NCI-H1092 treated with DMSO at 0.1 percent for 48 hours (cell line): ENCODE results near the gene PTRH2.

Source experiments
- DNase-seq: peaks from one replicate; lab custom pipeline; 2025; lab: John Stamatoyannopoulos, UW

PTRH2 gene

DNA sequence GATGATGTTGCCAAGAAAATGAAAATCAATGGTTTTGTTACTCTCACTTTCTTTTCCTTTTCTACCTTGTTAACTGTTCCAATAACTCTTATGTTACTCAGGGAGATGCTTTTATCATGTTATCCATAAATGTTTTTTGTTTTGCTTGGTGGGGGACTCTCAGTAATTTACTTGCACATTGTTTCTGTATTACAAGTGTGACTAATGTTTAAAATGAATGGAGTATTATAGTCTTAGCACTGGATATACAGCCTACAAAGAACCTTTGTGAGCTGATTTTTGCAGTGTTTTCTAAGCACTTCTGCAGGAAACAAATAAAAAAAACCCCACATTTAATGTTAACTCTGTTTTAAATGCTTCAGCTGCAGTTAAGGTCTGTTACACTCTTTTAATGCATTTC lies 12.3 kb upstream of the PTRH2 start:
- no peak for DNase-seq

DNA sequence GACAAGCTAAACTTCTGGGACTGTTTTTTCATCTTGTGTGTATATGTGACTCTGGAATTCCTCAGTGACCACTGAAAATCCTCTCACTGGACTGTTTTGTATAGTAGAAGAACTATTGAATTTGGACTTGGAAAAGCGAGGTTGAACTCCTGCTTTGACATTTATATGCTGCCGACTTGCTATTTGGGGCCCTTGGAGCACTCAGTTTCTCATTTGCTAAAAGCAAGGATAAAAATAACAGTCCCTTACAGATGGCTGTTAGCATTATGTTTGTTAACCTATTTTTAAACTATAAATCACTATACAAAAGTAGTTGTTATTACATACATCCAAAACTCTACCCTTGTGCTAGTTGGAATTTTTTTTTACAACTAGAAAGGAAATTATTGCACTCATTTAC lies 9.2 kb upstream of the PTRH2 start:
- DNase-seq: no peak

DNA sequence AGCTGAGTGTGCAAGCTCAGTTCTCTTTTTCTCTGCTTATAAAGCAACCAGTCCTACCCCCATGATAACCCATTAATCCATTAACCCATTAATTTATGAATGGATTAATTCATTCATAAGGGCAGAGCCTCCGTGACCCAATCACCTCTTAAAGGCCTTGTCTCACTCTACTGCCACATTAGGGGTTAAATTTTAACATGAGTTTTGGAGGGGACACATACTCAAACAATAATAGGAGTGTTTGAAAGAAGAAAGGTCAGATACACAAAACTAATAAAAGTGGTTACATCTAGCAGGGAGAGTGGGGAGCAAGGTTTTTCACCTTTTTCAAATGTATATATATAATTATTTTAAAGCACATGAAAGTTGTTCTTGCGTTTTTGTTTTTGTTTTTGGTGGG lies 7.0 kb upstream of the PTRH2 start:
- DNase-seq: no peak

DNA sequence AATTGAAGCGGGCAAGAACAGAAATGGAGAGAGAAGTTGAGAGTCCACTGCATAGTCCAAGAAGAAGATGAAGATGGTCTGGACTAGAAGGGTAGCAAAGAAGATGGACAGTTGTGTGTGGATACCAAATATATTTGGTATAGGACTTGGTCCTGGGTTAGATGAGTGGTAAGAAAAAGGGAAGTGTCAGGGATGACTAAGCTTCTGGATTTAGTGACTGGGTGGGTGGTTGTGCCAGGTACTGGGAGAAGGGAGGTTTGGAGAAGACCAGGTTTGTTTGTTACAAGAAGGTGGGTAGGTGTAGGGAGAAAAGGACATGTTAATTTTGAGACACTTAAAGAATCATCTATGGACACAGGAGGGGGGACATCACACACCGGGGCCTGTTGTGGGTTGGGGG lies 5.6 kb upstream of the PTRH2 start:
- no peak for DNase-seq

DNA sequence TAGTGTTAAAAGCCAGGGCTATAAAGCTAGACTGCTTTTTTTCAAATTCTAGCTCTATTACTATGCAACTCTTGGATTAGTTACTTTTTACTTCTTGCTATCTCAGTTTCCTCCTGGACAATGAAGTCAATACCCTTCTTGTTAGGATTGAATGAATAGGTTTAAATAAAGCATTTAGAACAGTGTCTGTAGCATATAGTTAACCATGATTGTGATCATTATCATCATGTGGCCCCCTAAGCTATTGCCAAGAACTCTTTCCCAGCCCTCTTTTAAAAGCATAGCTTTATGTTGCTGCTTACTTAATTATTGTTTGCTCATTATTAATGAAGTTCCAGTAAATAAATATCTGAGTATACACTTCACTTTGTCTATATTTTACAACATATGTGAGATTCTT lies 4.7 kb upstream of the PTRH2 start:
- no peak for DNase-seq

DNA sequence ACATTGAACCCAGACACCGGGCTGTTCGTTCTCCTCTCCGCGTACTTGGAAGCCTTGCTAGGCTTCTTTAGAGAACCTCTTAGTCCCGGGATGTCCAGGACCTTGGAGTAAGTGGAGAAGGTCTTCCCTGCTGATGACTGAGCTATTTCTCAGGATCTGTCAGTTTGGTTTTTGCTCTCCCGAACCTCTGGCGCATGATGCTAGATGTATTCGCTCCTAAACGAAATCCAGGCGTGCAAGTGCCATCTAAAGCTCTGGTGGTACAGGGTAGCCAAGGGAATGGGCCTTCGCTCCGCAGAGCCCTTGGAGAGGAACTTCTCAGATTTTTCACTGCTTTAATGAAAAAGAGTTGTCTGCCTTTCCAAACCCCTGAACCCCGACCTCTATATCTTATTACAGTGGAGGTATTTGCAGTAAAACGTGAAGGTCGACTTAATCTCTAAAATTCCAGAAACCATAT lies 771 bp upstream of the PTRH2 start:
- no peak for DNase-seq

DNA sequence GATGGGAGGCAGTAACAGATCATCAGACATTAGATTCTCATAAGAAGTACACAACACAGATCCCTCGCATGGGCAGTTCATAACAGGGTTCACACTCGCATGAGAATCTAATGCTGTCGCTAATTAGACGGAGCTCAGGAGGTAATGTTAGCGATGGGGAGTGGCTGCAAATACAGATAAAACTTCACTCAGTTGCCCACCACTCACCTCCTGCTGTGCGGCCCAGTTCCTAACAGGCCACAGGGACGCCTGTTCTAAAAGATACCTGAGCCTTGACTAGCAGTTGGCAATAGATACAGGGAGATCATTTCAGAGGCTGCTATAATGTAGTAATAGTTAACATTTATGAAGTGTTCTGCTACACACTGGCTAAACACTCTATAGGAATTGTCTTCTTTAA lies 4.9 kb downstream of the PTRH2 start:
- DNase-seq: no peak

DNA sequence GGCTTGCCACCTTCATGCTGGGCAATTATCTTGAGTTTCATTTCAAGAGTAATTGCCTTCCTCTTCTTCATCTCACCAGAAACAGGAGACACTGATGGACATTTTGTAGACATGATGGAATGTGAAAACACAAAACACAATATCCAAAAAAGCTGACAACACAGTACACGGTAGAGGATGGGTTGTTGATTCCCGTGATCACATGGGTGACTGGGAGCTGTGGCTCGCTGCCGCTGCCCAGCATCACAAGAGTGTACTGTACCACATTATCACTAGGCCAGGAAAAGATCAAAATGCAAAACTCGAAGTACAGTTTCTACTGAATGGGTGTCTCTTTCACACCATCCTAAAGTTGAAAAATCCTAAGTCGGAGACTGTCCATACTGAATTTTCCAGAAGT lies 7.4 kb downstream of the PTRH2 start:
- DNase-seq: no peak

DNA sequence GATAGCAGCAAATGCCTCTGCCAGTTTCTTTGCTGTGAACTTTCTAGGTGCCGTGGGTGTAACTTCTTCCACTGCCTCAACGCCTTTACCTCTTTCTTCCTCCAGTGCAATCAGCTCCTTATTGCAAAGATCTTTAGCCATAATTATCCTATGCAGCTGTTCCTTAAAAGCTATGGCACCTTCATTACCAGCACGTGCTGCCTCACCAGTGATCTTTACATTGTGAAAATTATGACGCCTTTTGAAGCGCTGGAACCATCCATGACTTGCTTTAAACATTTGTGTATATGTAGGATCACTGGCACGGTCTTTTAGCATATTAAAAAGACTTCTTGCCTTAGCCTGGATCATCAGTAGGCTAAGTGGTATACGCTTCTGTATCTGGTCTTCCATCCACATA lies 8.0 kb downstream of the PTRH2 start:
- no peak for DNase-seq

DNA sequence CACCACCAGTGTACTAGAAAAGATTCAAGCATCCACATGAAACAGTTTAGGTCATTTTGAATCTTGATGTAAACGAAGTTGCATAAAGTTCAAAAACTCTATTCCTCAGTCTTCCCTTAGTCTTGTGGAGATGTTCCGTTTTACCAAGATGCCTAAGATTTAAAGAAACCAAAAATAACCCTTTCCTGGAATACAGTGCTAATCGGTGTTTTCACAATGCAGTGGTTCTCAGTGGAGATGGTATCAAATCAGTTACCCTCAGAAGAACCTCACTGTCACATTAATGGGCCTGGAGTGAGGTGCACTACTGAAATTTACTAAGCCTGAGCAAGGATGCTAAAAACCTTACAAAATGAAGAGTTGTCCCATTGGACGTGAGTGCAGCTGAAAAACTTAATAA lies 9.1 kb downstream of the PTRH2 start:
- DNase-seq: no peak

DNA sequence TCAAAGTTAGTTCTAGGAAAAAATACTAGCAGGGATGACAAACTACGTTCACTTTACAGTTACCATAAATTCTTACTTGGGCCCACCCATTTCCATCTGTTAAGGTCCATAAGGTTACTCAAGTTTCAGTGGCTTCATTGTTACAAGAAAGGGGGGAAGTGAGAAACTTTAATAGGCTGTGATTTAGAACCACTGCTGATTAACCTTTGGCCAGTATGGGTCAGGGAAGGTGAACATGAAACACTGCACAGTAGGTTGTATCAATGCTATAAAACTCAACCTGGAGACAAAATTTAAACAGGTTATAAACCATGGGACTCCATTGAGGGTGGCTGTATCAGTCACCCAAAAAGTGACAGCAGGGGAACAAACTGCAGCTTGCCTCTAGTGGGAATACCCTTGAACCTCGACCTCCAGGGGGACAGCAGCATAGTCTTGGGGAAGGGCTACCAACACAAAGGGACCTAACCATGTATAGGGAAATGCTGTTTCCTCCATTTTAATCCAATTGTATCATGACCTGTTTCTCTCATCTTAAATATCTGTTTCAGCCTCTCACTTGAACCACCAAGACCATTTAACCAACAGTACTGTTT lies 10.4 kb downstream of the PTRH2 start:
- DNase-seq: no peak

DNA sequence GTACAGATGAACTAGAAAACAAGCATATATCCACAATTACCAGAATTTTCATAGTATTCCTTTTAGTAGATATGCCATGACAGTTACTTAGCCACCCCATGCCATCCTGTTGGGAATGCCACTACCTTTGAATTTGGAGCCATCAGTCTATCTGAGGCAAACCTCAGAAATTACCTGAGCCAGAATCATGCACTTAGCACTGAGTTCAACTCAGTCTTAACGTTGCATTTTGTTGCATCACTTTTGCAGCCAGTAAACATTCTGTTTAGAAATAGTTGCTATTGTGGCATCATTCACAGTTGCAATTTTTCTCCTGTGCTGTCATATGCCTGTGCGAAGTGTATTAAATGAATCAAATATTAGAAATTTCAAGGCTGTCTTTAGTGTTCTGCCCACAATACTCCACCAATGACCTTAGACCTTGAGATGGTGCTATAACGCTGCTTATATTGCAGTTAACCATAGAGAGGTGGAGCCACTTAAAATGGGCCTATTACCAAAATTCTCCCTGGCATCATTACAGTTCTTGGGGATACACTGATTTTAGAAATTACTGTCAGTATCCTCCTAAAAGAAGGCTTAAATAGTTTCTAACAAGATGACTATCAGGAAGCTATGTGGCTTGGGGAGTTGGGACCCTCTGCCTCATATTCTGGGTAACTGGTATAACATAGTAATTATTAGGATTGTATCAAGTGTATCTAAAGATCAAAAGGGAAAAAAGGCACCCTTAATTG lies 11.1 kb downstream of the PTRH2 start:
- no peak for DNase-seq

DNA sequence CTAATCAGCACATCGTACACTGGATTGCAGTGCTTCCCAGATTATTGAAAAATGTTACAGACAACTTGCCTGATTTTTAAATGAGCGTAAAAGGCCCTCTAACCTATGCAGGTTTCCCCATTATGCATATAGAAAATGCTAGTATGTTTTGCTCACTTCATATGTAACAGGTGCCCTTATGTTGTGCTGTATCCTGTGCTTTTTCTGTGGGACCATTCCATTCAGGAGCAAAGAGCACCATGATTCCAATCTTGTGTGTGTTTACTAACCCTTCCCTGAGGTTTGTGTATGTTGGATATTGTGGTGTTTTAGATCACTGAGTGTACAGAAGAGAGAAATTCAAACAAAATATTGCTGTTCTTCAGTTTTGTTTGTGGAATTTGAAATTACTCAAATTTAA lies 12.9 kb downstream of the PTRH2 start:
- no peak for DNase-seq

DNA sequence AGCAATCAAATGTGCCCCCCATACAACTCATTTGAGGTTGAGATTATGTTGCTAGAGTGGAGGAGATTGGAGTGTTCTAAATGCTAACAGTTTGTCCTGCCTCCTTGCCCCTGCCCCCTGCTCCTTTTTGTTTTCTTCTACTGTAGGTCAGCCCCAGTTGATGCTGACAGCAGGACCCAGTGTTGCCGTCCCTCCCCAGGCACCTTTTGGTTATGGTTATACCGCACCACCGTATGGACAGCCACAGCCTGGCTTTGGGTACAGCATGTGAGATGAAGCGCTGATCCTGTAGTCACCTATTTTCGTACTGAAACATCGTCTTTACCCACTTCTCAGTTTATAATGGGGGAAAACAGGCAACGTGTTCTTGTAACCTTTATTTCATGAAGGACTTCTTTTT lies 13.6 kb downstream of the PTRH2 start:
- no peak for DNase-seq

DNA sequence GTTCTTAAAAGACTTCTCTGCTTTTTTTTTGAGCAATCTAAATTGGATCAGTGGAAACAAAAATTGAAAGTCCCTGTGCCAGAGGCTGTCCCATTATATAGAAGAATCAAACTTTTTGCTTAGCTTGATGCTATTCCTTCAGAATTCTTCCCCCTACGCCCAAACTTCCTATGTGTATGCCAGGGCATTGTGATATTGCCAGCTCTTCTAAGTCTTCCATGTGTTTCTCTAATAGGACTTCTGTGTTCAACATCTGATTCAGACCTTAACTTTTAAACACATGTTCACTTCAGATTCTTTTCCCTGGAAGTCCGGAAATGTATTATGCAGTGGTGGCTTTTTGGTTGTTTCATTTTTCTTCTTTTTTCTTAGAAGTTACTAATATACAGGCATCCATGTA lies 18.7 kb downstream of the PTRH2 start:
- DNase-seq: no peak

DNA sequence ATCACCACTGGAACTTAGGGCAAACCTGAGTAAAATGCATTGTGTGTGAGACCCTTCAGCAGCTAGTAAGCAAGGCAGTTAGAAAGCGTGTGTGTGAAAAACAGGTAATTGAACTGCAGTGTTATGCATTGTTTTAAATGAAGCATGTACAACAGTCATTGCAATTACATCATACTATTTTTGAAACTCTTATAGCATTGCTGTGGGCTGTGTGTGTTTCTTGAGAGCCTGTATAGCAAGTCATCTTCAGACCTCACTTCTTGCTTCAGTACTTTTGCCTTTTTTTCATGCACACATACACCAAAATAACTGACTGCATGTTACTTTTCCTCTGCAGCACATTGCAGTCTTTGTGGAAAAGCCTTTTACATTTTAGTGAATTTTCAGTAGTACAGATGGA lies 19.2 kb downstream of the PTRH2 start:
- DNase-seq: no peak

DNA sequence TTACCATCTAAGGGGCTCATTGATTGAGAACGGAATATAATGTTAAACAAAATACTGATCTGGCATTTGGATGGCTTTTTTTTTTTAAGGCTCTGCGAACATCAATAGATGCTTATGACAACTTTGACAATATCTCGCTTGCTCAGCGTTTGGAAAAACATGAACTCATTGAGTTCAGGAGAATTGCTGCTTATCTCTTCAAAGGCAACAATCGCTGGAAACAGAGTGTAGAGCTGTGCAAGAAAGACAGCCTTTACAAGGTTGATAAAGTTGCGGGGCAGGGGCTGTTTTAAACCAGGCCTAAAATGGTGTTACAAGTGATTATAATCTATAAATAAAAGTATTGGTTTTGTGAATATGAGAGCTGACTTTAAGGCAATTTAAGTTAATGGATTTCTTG lies 22.3 kb downstream of the PTRH2 start:
- DNase-seq: no peak

DNA sequence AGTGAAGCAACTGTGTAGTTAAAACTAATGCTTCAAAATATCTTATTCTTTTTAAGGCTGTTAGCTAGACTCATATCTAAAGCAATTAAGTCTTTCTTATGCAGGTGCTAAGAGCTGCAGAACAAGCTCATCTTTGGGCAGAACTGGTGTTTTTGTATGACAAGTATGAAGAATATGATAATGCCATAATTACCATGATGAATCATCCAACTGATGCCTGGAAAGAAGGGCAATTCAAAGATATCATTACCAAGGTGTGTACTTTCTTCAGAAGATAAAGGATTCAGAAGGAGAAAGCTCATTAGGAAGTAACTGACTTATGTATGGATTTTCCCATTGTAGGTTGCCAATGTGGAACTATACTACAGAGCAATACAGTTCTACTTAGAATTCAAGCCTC lies 23.9 kb downstream of the PTRH2 start:
- no peak for DNase-seq

DNA sequence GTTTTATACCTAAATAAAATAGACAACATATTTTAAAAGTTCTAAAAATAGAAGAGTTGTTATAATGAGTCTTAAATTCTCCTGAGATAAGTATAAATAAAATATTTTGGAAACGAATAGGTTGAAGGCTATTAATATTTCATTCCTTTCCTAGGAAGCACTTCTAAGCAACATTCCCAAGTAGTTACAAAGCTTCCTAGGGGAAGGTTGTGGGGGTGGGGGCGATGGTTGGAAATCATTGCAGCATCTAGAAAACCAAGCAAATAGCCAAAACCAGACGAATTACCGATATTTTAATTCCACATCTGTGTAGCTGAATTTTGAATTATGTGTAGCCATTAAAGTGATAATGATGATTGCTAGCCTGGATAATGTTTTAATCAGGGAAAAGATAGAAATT lies 26.9 kb downstream of the PTRH2 start:
- DNase-seq: no peak

DNA sequence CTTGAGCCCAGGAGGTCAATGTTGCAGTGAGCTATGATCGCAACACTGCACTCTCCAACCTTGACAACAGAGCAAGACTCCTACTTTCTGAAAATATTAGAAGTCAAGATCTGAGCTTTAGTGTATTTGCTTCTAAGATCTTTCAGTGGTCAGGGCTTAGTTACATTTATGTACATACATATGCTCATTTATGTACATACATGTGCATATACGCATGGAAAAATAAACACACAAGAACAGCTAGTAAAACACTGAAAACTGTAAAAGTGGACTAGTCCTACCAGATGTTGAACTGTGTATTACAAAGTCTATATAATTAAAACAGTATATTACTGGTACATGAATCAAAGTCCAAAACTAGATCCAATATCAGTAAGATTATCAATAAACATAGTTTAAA lies 28.3 kb downstream of the PTRH2 start:
- no peak for DNase-seq

DNA sequence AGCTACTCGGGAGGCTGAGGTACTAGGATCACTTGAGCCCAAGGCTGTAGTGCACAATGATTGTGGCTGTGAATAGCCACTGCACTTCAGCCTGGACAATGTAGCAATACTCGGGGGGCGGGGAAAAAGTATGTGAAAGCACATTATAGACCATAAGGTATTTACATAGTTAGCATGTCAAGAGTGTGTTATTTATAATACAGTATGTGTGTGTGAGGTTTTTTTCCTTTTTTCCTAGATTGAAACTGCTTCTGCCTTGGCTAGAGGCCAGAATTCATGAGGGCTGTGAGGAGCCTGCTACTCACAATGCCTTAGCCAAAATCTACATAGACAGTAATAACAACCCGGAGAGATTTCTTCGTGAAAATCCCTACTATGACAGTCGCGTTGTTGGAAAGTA lies 30.5 kb downstream of the PTRH2 start:
- no peak for DNase-seq

DNA sequence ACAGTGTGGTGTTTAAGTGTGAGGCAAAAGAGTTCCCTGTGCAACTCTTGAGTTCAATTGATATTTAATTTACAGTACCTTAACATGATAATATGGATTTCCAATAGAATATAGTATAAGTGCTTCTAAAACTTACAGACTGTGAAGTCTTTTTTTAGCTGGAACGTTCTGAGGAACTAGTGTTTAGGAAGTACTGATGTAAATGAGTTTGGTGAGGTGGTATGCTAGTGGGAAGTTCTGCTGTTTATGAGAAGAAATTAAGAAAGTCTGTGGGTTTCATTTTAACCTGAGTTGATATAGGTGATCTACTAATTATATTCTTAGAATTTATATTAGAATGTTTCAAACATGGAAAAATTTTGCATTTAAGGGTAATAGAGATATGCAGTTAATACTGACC lies 32.0 kb downstream of the PTRH2 start:
- DNase-seq: no peak

DNA sequence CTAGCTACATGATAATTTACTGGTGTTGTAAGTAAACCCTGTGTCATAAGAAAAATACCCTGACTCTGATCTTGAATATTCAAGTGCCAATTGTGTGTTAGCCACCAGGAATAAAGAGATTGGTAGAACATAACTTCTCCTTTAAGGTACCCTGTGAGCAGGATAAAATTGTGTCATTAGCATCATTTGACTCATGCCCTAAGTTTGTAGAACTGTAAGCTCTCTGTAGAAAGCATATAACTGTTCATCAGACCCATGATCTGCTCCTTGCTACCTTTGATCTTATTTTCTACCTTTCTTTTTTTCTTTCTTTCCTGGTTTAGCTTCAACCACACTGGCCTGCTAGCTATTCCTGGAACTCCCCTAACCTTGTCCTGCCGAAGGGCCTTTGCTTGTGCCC lies 35.8 kb downstream of the PTRH2 start:
- DNase-seq: no peak

DNA sequence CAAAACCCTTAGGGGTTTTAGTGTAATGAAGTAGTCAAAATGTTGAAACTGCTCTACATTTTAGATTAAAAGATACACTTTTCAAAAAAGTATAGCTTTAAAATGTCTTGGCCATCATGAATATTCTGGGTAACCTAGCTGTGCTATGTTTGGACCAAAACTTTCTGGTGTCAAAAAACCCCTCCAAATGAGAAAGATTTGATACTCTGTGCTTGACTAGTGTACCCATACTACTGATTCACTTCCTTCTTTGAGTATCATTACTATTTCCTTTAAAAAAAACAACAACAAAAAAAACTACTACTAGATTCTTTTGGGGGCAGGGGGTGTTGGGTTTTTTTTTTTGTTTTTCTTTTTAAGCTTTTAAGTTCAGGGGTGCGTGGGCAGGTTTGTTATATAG lies 37.3 kb downstream of the PTRH2 start:
- DNase-seq: no peak
